ENCODE data around the gene ESPNL.

The ESPNL gene

GRCh38 chr2:238093181-238094140, 6.7 kb upstream of the ESPNL start:
- no peak for DNase-seq (ENCODE audit: low read depth)

GRCh38 chr2:238094438-238095022, 5.6 kb upstream of the ESPNL start:
- TF ChIP-seq CTCF (IDR thresholded peaks at IDR 0.05; ENCODE audit: low read length, missing control alignments) = no peak
- no peak for DNase-seq (ENCODE audit: low read depth)

More at GRCh38 chr2:238093181-238094140, 6.7 kb upstream of the ESPNL start:
- no peak for TF ChIP-seq CTCF (IDR thresholded peaks at IDR 0.05; ENCODE audit: low read length, missing control alignments)
- no peak overlapping the region for H3K4me3 ChIP-seq (replicated peaks; ENCODE audit: low read depth, low read length)

GRCh38 chr2:238095143-238095542, 5.0 kb upstream of the ESPNL start:
- TF ChIP-seq CTCF (IDR thresholded peaks at IDR 0.05; ENCODE audit: low read length, missing control alignments) = no peak
- no peak for DNase-seq (ENCODE audit: low read depth)

More at GRCh38 chr2:238094438-238095022, 5.6 kb upstream of the ESPNL start:
- H3K4me3 ChIP-seq (replicated peaks; ENCODE audit: low read depth, low read length) = no peak overlapping the region

GRCh38 chr2:238096311-238097011, 3.7 kb upstream of the ESPNL start:
- no peak for TF ChIP-seq CTCF (IDR thresholded peaks at IDR 0.05; ENCODE audit: low read length, missing control alignments)
- DNase-seq (ENCODE audit: low read depth) = no peak
- no peak overlapping the region for H3K4me3 ChIP-seq (replicated peaks; ENCODE audit: low read depth, low read length)

More at GRCh38 chr2:238095143-238095542, 5.0 kb upstream of the ESPNL start:
- no peak overlapping the region for H3K4me3 ChIP-seq (replicated peaks; ENCODE audit: low read depth, low read length)

GRCh38 chr2:238097201-238097987, 2.7 kb upstream of the ESPNL start:
- H3K4me3 ChIP-seq (replicated peaks; ENCODE audit: low read depth, low read length) = no peak overlapping the region
- no peak for DNase-seq (ENCODE audit: low read depth)
- TF ChIP-seq CTCF (IDR thresholded peaks at IDR 0.05; ENCODE audit: low read length, missing control alignments) = no peak
